ENCODE data around the gene ABCA8. TPM values are rescaled to one million over a fixed set of nuclear protein-coding genes. Genes with fewer than 3 reads are reported as not detected.

Gene ABCA8
- total and polyA plus RNA-seq, 2 of the 8 experiments (the other 6 are each of a cell fraction or from before 2014, with no cell fraction given) = not detected

GRCh38 chr17:68897557-68897956, 57.6 kb downstream of the ABCA8 start:
- Histone ChIP-seq H3K36me3 (ENCODE audit: control insufficient read depth in 2 of 4, insufficient read depth in 4 of 4, low read length in 3 of 4) (no peaks in the 10 kb centered on the region), H3K14ac (ENCODE audit: insufficient read length) (no peak overlapping the region), H3K79me2 (ENCODE audit: control insufficient read depth in 1 of 2, insufficient read depth in 2 of 2, low read length in 2 of 2) (no peaks in the 10 kb centered on the region), H4K91ac (replicated peaks; ENCODE audit: insufficient read length, low read length) (no peak overlapping the region), H2AK5ac (ENCODE audit: low read depth, low read length) (no peak overlapping the region), H3K23ac (ENCODE audit: insufficient read length) (no peak overlapping the region), H3K18ac (ENCODE audit: extremely low read depth, low read length) (no peak overlapping the region), H3K9ac (replicated peaks in 1 of 4; ENCODE audit: extremely low read depth in 1 of 4, low read depth in 3 of 4, low read length in 3 of 4) (no peak overlapping the region), H3K4me2 (ENCODE audit: insufficient read depth in 1 of 2, low read depth in 2 of 2, low read length in 2 of 2) (no peak overlapping the region), H4K5ac (ENCODE audit: insufficient read length, low read depth, low read length) (no peak overlapping the region), H2BK15ac (ENCODE audit: low read length) (no peak overlapping the region), H3K56ac (replicated peaks; ENCODE audit: insufficient read length, low read depth, low read length) (no peak overlapping the region), H2BK5ac (ENCODE audit: low read depth, low read length) (no peak overlapping the region), H3K9me3 (ENCODE audit: insufficient read depth in 2 of 2, low read depth in 1 of 2, low read length in 1 of 2) (no peaks in the 10 kb centered on the region), H3K4ac (replicated peaks; ENCODE audit: insufficient read length, low read depth, low read length) (no peak overlapping the region), H3K27ac (ENCODE audit: low read depth, low read length) (no peak overlapping the region), H3K79me1 (ENCODE audit: low read depth, low read length) (no peaks in the 10 kb centered on the region), H2BK120ac (replicated peaks; ENCODE audit: low read depth, low read length) (no peak overlapping the region), H4K8ac (ENCODE audit: extremely low read depth, insufficient read depth, low read length) (no peak overlapping the region), H2AFZ (ENCODE audit: low read length) (no peak overlapping the region), H2BK20ac (ENCODE audit: low read length) (no peak overlapping the region), H2BK12ac (ENCODE audit: low read depth, low read length) (no peak overlapping the region), H3K23me2 (ENCODE audit: low read depth, low read length) (no peaks in the 10 kb centered on the region), H3K4me1 (replicated peaks in 1 of 4; ENCODE audit: control insufficient read depth in 3 of 4, insufficient read depth in 4 of 4, low read length in 3 of 4) (no peaks in the 10 kb centered on the region), H3K4me3 (ENCODE audit: extremely low read depth in 1 of 4, insufficient read depth in 2 of 4, low read depth in 3 of 4, low read length in 4 of 4) (no peak overlapping the region), H4K20me1 (replicated peaks in 1 of 2; ENCODE audit: control insufficient read depth in 1 of 2, insufficient read depth in 2 of 2, low read length in 2 of 2) (no peaks in the 10 kb centered on the region), H3K27me3 (replicated peaks in 1 of 4; ENCODE audit: control insufficient read depth in 3 of 4, extremely low read depth in 1 of 4, insufficient read depth in 3 of 4, low read length in 3 of 4) (no peaks in the 10 kb centered on the region)
- FAIRE-seq (no peak), DNase-seq (ENCODE audit: low read depth in 1 of 2, low spot score in 2 of 2) (no peak)
- ChIA-PET CTCF (ENCODE audit: partially characterized antibody) (interaction anchor here (1.0 to 1.5 kb wide), 2 partner anchors 9 to 13 kb away, joined by 4 to 5 read pairs; no protein-coding TSS in a partner anchor), POLR2A (ENCODE audit: partially characterized antibody) (no interaction called here)
- TF ChIP-seq RXRA (IDR thresholded peaks at IDR 0.05; ENCODE audit: insufficient read depth, low read depth, low read length) (no peak), CREB1 (IDR thresholded peaks at IDR 0.05) (no peak), POLR2AphosphoS5 (IDR thresholded peaks at IDR 0.05; ENCODE audit: low read depth, low read length) (no peak), PHF8 (conservative IDR thresholded peaks at IDR 0.05; ENCODE audit: low read depth, low read length) (no peak), RFX5 (IDR thresholded peaks at IDR 0.05; ENCODE audit: borderline replicate concordance, low read depth, low read length) (no peak), TBP (IDR thresholded peaks at IDR 0.05; ENCODE audit: low read depth, low read length) (no peak), SP4 (IDR thresholded peaks at IDR 0.05; ENCODE audit: low read length) (no peak), MAX (IDR thresholded peaks at IDR 0.05) (no peak), FOSL1 (IDR thresholded peaks at IDR 0.05; ENCODE audit: insufficient read depth, low read depth, low read length) (no peak), EP300 (IDR thresholded peaks at IDR 0.05; ENCODE audit: borderline replicate concordance in 1 of 2, low read depth in 2 of 2, low read length in 2 of 2) (no peak), JUND (IDR thresholded peaks at IDR 0.05; ENCODE audit: low read length) (no peak), SAP30 (IDR thresholded peaks at IDR 0.05; ENCODE audit: insufficient read depth, insufficient replicate concordance, low read length) (no peak), TAF7 (optimal IDR thresholded peaks at IDR 0.05; ENCODE audit: borderline replicate concordance, low read depth, low read length) (no peak), SUZ12 (IDR thresholded peaks at IDR 0.05; ENCODE audit: low read length) (no peak), RAD21 (IDR thresholded peaks at IDR 0.05 in 1 of 2, conservative IDR thresholded peaks at IDR 0.05 in 1 of 2; ENCODE audit: low read depth in 2 of 2, low read length in 2 of 2) (no peak), HDAC6 (IDR thresholded peaks at IDR 0.05; ENCODE audit: low read depth, low read length) (no peak)
